HFFc6 (cell line): ENCODE data around the gene C21orf58. TPM values are rescaled to one million over a fixed set of nuclear protein-coding genes. Genes with fewer than 3 reads are reported as not detected.

Experiments used
- DNase-seq: peaks from one replicate; pipeline ENCODE4 v3.0.0-alpha.2; 2018
- H3K27ac Mint-ChIP-seq: 2 replicates; pipeline ENCODE4 v1.8.0; 2020; ENCODE audit warnings: mild to moderate bottlenecking, mixed read lengths
- H3K27me3 Mint-ChIP-seq: 2 replicates; pipeline ENCODE4 v1.8.0; 2021; ENCODE audit warnings: mild to moderate bottlenecking, moderate library complexity, mixed read lengths; ENCODE audit not compliant: insufficient read depth
- H3K36me3 Mint-ChIP-seq: 2 replicates; pipeline ENCODE4 v1.8.0; 2021; ENCODE audit warnings: low read depth, mixed read lengths
- H3K4me1 Mint-ChIP-seq: 2 replicates; pipeline ENCODE4 v1.8.0; 2020; ENCODE audit warnings: low read depth, mixed read lengths
- H3K4me3 Mint-ChIP-seq: 2 replicates; pipeline ENCODE4 v1.8.0; 2020; ENCODE audit warnings: mild to moderate bottlenecking, moderate library complexity, mixed read lengths
- H3K9me3 Mint-ChIP-seq: 2 replicates; pipeline ENCODE4 v1.8.0; 2020; ENCODE audit warnings: mild to moderate bottlenecking, mixed read lengths
- CTCF ChIP-seq: fragments of 200-600 bp; sonication (generic); IDR thresholded peaks from 2 replicates; pipeline ENCODE4 v1.5.0; 2021; ENCODE audit warnings: antibody characterized with exemption, mild to moderate bottlenecking
- total RNA-seq, 6 experiments: library from RNA; stranded (reverse); fragmentation: NEBNext Ultra II Directional; extraction: Animal tissue kit (Norgen Biotek cat#: 25700); gene quantifications; 2 replicates in 1 of 6; 3 replicates in 5 of 6; pipeline ENCODE4 v1.2.3, GENCODE V29; 2021

C21orf58 gene
- total RNA-seq, 6 experiments from 2014 or later: 5.2 to 7.7 (median 7.1) TPM

- no peak for DNase-seq
- no peak for TF ChIP-seq CTCF
- H3K4me3 Mint-ChIP-seq: no peak overlapping the region
- H3K4me1 Mint-ChIP-seq: peaks cover 6% of the 10 kb centered on the region; the same call in 1 of the 2 replicates
- H3K36me3 Mint-ChIP-seq: peaks cover 52% of the 10 kb centered on the region
- no peak overlapping the region for H3K27ac Mint-ChIP-seq
- H3K27me3 Mint-ChIP-seq: no peaks in the 10 kb centered on the region; the same call in 1 of the 2 replicates
- H3K9me3 Mint-ChIP-seq: no peaks in the 10 kb centered on the region
Measured at GRCh38 chr21:46255166-46255565, 68.5 kb downstream of the C21orf58 start.

GRCh38 chr21:46254208-46254975 lies 69.3 kb downstream of the C21orf58 start:
- H3K4me3 Mint-ChIP-seq: no peak overlapping the region
- no peaks in the 10 kb centered on the region; the same call in 1 of the 2 replicates for H3K27me3 Mint-ChIP-seq
- no peaks in the 10 kb centered on the region for H3K9me3 Mint-ChIP-seq
- no peak for DNase-seq
- TF ChIP-seq CTCF: no peak
- H3K36me3 Mint-ChIP-seq: peaks cover 58% of the 10 kb centered on the region
- peaks cover 6% of the 10 kb centered on the region; the same call in 1 of the 2 replicates for H3K4me1 Mint-ChIP-seq
- no peak overlapping the region for H3K27ac Mint-ChIP-seq

DNA sequence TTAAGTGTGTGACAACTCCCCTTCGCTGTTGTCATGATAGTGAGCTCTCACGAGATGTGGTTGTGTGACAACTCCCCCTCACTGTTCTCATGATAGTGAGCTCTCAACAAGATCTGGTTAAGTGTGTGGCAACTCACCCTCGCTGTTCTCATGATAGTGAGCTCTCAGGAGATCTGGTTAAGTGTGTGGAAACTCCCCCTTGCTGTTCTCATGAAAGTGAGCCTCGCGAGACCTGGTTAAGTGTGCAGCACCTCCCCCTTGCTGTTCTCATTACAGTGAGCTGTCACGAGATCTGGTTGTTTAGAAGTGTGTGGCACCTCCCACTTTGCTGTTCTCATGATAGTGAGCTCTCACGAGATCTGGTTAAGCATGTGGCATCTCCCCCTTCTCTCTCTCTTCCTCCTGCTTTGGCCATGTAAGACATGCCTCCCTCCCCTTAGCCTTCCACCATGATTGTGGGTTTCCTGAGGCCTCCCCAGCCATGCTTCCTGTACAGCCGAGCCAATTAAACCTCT lies 70.0 kb downstream of the C21orf58 start:
- TF ChIP-seq CTCF: no peak
- Mint-ChIP-seq H3K9me3 (no peaks in the 10 kb centered on the region), H3K4me3 (no peak overlapping the region), H3K27ac (peak overlapping the region; percentile 10; the same call in 1 of the 2 replicates), H3K27me3 (no peaks in the 10 kb centered on the region; the same call in 1 of the 2 replicates), H3K36me3 (peaks cover 55% of the 10 kb centered on the region), H3K4me1 (peaks cover 6% of the 10 kb centered on the region; the same call in 1 of the 2 replicates)
- DNase-seq: no peak

- Mint-ChIP-seq H3K4me3 (no peak overlapping the region), H3K27ac (no peak overlapping the region), H3K9me3 (no peaks in the 10 kb centered on the region), H3K27me3 (no peaks in the 10 kb centered on the region; the same call in 1 of the 2 replicates), H3K4me1 (peaks cover 6% of the 10 kb centered on the region; the same call in 1 of the 2 replicates), H3K36me3 (peaks cover 54% of the 10 kb centered on the region)
- TF ChIP-seq CTCF: no peak
- DNase-seq: no peak
Measured at GRCh38 chr21:46252840-46253239, 70.8 kb downstream of the C21orf58 start.

Other genes with a start within 250 kb of the C21orf58 start
- gene COL6A2, start 225.8 kb downstream of the C21orf58 start, total RNA-seq: 100 to 1,000 TPM; 426 to 514 (median 467) TPM
- 1 to 10 TPM in 1 of 6 experiments, under 1 TPM in 4, not detected in 1; 0.12 to 1.2 (median 0.17) TPM for gene FTCD, start 168.3 kb downstream of the C21orf58 start, total RNA-seq
- 10 to 100 TPM; 11.3 to 14.7 (median 13.1) TPM for gene SPATC1L, start 139.4 kb downstream of the C21orf58 start, total RNA-seq
- gene LSS, start 95.1 kb downstream of the C21orf58 start, total RNA-seq: 10 to 100 TPM; 47.9 to 61.3 (median 50.6) TPM
- gene MCM3AP, start 38.3 kb downstream of the C21orf58 start, total RNA-seq: 10 to 100 TPM; 85.7 to 91.8 (median 86.9) TPM
- gene YBEY, start 37.5 kb downstream of the C21orf58 start, total RNA-seq: 10 to 100 TPM; 12.5 to 16.0 (median 15.5) TPM
- 10 to 100 TPM; 23.2 to 26.9 (median 25.5) TPM for gene PCNT, start 286 bp upstream of the C21orf58 start, total RNA-seq
- 10 to 100 TPM; 20.0 to 24.1 (median 21.7) TPM for gene DIP2A, start 135.0 kb upstream of the C21orf58 start, total RNA-seq